Right lobe of liver (tissue), 6 donors: ENCODE measurements around the gene CCDC178. TPM values are rescaled to one million over a fixed set of nuclear protein-coding genes. Genes with fewer than 3 reads are reported as not detected.
A peak's percentile ranks its signal among the peaks of the same experiment; 100 is the strongest.

ENCODE experiments used
- ATAC-seq, 4 donors: fragments of 200-7000 bp; cut with Tn5 transposase; one replicate each; pipeline ENCODE4 v1.9.1; 2020; ENCODE audit warnings: mild to moderate bottlenecking in 4 of 4, moderate library complexity in 4 of 4
- DNase-seq, 3 donors: peaks; one replicate each; pipeline ENCODE4 v3.0.0-alpha.2; 2020
- H3K27ac ChIP-seq, 3 donors: fragments of 200-600 bp; one replicate each; pipeline ENCODE4 v1.8.0; 2022
- H3K27me3 ChIP-seq, 2 donors: fragments of 200-600 bp; one replicate each; pipeline ENCODE4 v1.8.0; 2022
- H3K36me3 ChIP-seq, 4 donors: fragments of 200-600 bp; sonication (generic) in 1 of 4; one replicate each; pipeline versions ENCODE4 v1.5.1 to v1.8.0; 2017 to 2022; ENCODE audit warnings: control low read depth in 1 of 4
- H3K4me1 ChIP-seq, 4 donors: fragments of 200-600 bp; sonication (generic) in 1 of 4; one replicate each; pipeline versions ENCODE4 v1.5.1 to v1.8.0; 2017 to 2022; ENCODE audit warnings: control low read depth in 1 of 4
- H3K4me3 ChIP-seq, 3 donors: fragments of 200-600 bp; one replicate each; pipeline ENCODE4 v1.8.0; 2022
- H3K9me3 ChIP-seq, 4 donors: fragments of 200-600 bp; sonication (generic) in 1 of 4; one replicate each; pipeline versions ENCODE4 v1.5.1 to v1.8.0; 2017 to 2022; ENCODE audit warnings: control low read depth in 1 of 4
- POLR2A ChIP-seq: fragments of 450-650 bp; IDR thresholded peaks from one replicate; pipeline ENCODE4 v1.6.1; 2017; ENCODE audit warnings: antibody characterized with exemption, mild to moderate bottlenecking
- WGBS: methylation state at CpG from one replicate; pipeline ENCODE4 v1.1.6; 2018; ENCODE audit warnings: low coverage, low lambda C conversion rate; ENCODE audit not compliant: insufficient coverage; ENCODE audit errors: missing lambda C conversion rate; 5-methylcytosine and 5-hydroxymethylcytosine counted together
- intact Hi-C, 2 donors: fragments of 100-400 bp; cut with DNase I; formaldehyde crosslinking; loops; one replicate each; pipeline versions ENCODE4 v1.11.2 to v1.14.1; 2022
- total RNA-seq, 6 experiments: library from RNA; depleted of rRNA in 2 of 6; stranded (reverse); fragments of >200 nt in 2 of 6; fragmentation: NEBNext Ultra II Directional in 3 of 6; extraction: Animal tissue kit (Norgen Biotek cat#: 25700) in 3 of 6; gene quantifications; one replicate each; pipeline versions ENCODE4 v1.1.0 to v1.2.4, GENCODE V29; 2016 to 2023
- TF ChIP-seq, protein P1 (sequence below), 4 donors: fragments of 200-600 bp in 3 of 4; fragments of 450-650 bp in 1 of 4; IDR thresholded peaks; one replicate each; pipeline versions ENCODE4 v1.5.1 to v1.8.0; 2016 to 2022; ENCODE audit warnings: antibody characterized with exemption in 4 of 4, mild to moderate bottlenecking in 2 of 4
- donor health status: DM: no; HTN: yes; CAD: no.
- donor health status: DM: no; HTN: no; CAD: no.
- donor health status: DM: no; HTN: no; CAD: no.
- donor health status: DM: no; HTN: yes; CAD: no.
- donor health status: DM: no; HTN: yes; CAD: no.

Gene CCDC178
- total RNA-seq, 6 experiments from 2014 or later, result not detected

DNA sequence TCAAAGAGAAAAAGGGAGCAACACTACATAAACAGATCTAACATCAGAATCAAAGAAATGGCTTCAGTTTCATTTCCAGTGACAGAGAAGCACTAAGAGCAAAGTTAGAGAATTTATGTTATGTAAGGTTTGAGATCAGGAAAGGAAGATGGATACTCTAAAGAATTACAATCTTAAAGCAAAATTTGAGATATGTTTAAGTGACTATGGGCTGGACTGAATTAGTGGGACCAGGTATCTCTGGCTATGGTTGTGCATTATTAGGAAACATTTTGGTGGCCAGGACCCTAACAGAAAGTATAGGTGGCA is 208.2 kb downstream of the CCDC178 start:
- no peak for ATAC-seq
- no peak overlapping the region for H3K27ac ChIP-seq
- no peaks in the 10 kb centered on the region for H3K27me3 ChIP-seq
- H3K4me1 ChIP-seq, result no peaks in the 10 kb centered on the region
- intact Hi-C loops, result no loop called here
- no peak for TF ChIP-seq POLR2A
- TF ChIP-seq, protein P1, sequence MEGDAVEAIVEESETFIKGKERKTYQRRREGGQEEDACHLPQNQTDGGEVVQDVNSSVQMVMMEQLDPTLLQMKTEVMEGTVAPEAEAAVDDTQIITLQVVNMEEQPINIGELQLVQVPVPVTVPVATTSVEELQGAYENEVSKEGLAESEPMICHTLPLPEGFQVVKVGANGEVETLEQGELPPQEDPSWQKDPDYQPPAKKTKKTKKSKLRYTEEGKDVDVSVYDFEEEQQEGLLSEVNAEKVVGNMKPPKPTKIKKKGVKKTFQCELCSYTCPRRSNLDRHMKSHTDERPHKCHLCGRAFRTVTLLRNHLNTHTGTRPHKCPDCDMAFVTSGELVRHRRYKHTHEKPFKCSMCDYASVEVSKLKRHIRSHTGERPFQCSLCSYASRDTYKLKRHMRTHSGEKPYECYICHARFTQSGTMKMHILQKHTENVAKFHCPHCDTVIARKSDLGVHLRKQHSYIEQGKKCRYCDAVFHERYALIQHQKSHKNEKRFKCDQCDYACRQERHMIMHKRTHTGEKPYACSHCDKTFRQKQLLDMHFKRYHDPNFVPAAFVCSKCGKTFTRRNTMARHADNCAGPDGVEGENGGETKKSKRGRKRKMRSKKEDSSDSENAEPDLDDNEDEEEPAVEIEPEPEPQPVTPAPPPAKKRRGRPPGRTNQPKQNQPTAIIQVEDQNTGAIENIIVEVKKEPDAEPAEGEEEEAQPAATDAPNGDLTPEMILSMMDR (IDR thresholded peaks at IDR 0.05), result no peak
- DNase-seq, result no peak
- no peaks in the 10 kb centered on the region for H3K36me3 ChIP-seq
- H3K4me3 ChIP-seq, result no peak overlapping the region
- no peaks in the 10 kb centered on the region for H3K9me3 ChIP-seq

DNA sequence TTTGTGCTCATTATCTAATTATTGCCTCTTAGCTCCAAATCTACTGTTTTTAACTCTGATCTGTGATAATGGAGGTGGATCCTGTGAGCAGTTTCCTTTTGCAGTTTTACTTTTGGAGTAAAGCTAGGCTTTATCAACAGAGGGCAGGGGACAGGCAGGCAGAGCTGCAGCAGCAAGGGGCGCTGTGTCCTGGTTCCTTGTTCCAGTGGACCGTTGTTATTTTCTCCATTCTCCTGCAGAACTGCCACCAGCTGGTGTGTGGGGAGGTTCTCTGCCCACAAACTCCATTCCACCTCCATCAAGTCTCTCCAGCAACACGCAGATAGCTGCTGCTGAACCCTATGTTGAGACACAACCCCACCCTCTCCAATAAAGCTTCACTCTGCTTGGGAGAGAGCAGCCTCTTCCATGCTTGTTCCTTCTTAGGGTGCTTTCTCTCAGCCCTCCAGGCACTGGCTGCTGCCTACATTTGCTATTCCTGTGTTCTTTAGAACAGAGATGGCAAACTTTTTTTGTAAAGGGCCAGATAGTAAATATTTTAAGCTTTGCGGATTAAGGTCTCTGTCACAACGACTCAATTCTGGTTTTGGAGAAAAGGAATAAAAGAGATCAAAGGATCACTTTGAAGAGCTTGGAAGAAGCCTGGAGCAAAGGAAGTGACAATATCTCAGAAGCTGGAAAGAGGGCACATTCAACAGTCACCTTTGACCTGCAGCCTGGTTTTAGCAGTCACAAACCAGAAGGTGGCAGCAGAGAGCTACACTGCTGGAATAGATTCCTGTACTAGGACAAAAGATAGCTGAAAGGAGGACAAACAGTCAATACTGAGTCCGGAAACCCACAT is 208.8 kb downstream of the CCDC178 start:
- TF ChIP-seq, protein P1 (IDR thresholded peaks at IDR 0.05), result peak; percentile 85 to 97 (median 91)
- no peak for TF ChIP-seq POLR2A
- Histone ChIP-seq H3K9me3 (no peaks in the 10 kb centered on the region), H3K4me1 (no peaks in the 10 kb centered on the region), H3K4me3 (no peak overlapping the region), H3K27me3 (no peaks in the 10 kb centered on the region), H3K27ac (no peak overlapping the region), H3K36me3 (no peaks in the 10 kb centered on the region)
- DNase-seq (peak; percentile 52 to 76 (median 58)), ATAC-seq (peak; percentile 99 to 100 (median 99))
- 55% methylated on average over 6 of the region's 6 CpGs for WGBS
- intact Hi-C loops, result no loop called here

DNA sequence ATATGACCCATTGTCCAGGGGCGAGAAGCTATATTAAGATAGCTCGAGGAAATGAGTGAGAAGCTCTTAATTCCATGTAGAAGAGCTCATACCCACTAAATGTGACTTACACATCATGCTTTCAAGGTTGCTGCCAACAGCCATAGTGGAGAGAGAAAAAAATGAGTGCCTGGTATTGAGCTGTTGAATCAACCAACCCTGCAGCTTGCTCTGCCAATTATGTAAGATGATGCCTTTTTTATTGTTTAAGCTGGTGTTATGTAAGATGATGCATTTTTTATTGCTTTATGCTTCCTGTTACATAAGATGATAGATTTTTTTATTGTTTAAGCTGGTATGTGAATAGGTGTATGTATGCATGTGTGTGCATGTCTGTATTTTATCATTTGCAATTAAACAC is 228.2 kb downstream of the CCDC178 start:
- no peak for ATAC-seq
- intact Hi-C loops, result no loop called here
- Histone ChIP-seq H3K27ac (no peak overlapping the region), H3K27me3 (no peaks in the 10 kb centered on the region), H3K9me3 (no peaks in the 10 kb centered on the region), H3K4me3 (no peak overlapping the region), H3K4me1 (no peaks in the 10 kb centered on the region), H3K36me3 (no peaks in the 10 kb centered on the region)
- WGBS, result 59% methylated on average over 2 of the region's 2 CpGs
- no peak for DNase-seq
- TF ChIP-seq POLR2A, result no peak
- TF ChIP-seq, protein P1 (IDR thresholded peaks at IDR 0.05), result no peak

DNA sequence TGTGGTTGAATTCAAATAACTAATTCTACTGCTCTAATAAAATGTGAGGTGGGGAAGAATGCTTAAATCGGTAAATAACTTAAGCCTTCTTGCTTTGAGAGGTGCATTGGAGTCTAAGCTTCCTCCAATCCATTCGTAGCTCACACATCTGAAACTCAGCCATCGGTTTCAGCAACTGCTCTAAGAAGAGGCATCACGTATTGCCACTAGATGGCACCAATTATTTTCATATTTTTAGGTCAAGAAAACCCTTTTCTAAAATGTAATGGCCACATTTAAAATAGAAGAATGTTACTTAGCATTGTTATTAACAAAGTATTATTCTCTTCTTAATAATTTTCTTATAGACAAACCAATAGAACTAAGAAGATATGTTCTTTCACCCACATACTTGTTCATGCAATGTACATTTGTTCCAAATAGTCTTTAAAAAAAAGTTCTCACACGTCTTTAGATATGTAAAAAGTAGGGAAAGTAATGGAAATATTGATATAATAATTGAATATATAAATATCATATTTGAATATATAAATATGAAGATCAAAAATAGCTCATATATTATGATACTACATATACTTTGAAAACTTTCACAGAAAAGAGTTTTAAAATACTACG is 229.8 kb downstream of the CCDC178 start:
- Histone ChIP-seq H3K27me3 (no peaks in the 10 kb centered on the region), H3K4me1 (no peaks in the 10 kb centered on the region), H3K4me3 (no peak overlapping the region), H3K27ac (no peak overlapping the region), H3K36me3 (no peaks in the 10 kb centered on the region), H3K9me3 (no peaks in the 10 kb centered on the region)
- intact Hi-C loops, result no loop called here
- whole genome bisulfite sequencing, result 19% methylated on average over 6 of the region's 6 CpGs
- TF ChIP-seq POLR2A, result no peak
- TF ChIP-seq, protein P1 (IDR thresholded peaks at IDR 0.05), result peak; percentile 35 to 69 (median 62)
- peak; percentile 53 to 69 (median 63) for ATAC-seq
- no peak for DNase-seq
